Measurements from ENCODE around the gene TNFRSF11A.

The TNFRSF11A gene

DNA sequence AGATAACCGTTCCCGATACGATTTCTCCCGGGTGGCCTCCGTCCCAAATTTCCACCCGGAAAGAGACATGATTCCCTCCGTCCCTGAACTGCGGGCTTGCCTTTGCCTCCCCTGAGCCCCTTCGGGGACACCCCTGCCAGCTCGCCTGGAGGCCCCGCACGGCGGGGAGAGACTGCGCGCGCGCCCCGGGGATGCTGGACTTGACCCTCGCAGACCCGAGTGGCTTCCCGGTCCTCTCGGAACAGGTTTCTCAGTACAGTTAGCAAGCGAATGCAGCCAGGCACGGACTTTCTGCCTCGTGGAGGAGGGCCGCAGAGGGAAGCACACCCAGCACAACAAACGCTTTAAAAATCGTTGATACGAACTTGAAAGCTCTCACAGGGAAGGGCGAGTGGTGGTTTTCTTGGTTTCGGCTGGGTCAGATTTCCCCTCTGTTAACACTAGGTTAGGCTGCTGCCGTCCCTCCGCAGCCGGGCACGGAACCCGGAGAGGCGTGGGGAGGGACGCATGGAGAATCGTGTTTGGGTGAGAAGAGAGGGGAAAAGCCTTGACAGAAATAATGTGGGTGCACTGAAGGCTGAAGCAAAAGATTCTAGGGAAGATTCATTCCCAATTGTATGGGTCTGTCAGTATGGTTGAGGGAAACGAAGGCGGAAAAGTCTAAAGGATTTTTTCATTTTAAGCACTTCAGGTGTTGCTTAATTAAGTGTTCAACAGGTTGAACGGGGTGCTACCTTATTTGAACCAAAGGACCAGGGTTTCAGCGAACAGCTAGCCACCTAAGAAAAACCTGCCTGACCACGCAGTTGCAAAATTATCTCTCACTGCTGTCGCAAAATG, 916 bp downstream of the TNFRSF11A start:
- no peak for DNase-seq (ENCODE audit: low read depth)

DNA sequence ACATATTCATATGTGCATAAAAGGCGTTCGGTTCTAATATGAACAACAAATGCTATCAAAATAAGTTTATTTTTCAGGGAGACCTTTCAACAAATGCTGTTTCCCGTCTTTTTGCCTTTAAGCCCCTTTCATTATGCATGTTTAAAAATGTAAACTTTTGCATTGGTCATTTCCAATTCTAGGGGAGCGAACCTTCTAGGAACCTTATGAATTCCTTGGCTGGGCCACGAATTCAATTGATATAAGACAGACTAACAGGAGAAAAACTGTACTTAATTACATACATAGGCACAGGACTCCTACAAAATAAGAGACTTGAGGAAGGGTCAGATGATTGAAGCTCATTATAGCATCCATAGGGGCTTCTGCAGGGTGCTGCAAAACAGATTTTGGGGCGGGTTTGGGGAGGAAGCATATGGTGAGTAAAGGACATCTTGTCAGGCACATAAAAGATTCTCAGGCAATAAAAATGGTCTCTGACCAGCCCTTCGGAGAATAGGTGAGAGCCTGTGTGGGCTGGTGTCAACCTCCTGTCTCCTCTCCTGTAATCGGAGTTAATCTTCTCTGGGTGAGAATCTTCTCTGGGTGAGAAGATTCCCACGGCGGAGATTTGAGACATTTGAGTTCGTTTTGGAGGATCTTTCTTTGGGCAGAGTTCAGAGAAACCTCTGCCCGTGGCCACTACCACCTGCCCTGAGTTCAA, 1.7 kb downstream of the TNFRSF11A start:
- no peak for DNase-seq (ENCODE audit: low read depth)

DNA sequence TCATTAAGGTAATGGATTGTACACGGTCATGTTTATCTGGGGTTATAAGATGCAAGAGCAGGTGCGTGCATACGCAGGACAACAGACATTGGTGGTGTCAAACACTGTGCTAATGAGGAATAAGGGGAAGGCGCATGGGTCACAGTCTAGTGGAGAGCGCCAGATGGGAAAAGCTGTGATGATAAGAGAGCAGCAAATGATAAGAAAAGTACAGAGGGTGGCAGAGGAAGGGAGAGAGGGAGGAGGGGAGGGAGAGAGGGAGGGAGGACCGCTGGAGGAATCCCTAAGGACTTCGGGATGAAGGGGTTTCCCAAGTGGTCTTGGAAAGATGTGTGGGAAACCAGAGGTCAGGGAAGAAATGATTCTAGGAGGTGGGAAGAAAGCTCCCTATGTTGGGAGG, 2.9 kb downstream of the TNFRSF11A start:
- DNase-seq (ENCODE audit: low read depth): no peak

DNA sequence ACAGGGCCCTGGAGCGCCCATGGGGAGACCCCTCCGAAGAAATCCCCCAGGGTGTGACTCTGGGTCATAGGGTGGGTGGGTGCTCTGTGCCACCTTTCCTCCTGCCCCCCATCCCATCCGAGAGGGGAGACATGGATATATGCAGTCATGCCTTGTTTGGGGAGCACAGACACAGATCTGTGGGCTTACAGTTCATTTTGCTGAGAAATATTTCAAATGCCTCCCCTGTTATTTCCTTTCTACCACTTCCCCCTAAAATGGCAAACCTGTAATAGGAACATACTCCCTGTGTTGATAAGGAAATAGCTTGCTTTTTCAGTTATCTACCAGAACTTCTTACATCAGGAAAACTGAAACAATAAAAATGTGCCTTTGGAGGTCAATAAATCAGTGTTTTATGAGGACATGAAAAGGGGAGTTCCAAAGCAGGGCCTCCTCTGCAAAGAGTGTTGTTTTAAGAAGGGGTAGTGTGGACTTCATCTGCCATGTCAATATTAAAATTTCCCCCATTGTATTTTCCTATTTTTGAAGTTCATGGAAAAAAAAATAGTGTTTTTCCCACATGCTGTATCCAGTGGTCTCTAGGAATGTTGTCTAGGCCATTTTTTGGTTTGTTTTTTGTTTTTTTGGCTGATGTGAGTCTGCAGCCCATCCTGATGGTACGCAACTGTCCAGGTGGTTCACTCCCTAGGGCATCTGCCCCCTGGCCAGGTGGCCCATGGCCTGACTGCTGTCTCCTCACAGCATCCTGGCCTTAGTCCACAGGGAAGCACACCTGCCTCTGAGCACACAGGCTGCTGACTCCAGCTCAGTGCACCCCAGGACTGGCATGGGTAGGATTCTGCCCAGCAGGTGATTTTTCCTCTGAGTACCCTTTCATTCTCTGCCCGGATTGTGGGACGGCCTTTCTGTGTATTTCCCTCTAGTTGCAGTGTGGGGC, 3.7 kb downstream of the TNFRSF11A start:
- no peak for DNase-seq (ENCODE audit: low read depth)

DNA sequence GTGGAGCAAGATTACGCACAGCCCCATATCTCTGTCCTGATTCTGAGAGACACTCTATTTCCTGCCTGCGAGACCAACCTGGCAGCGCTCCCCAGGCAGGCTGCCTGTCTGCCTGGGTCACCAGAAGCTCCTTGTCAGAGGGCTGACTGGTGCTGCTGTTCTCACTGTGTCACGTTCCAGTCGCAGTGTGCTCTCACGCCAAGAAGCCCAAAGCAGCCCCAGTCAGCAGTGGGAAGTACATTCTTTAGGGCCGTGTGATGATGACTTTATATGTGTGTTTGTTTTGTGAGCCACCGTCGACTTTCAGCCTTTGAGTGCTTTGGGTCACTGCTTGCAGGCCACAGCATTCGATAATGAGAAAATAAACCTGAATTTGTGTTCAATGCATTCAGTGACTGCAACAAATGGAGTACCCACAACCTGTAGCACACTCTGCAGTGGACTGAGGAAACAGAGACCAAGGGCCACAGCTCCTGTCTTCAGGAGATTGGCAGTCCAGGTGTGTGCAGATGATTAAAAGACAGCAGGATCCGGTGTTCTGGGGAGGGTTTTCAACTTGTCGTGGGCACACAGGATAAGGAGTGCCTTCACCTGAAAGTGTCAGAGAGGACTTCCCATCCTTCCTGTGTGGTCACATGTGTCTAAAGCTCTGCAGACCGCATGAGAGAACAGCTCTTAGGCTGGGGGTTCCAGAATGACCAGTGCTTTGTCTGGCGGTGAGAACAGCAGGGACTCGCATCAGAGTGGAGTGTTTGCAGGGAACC, 4.8 kb downstream of the TNFRSF11A start:
- DNase-seq (ENCODE audit: low read depth): no peak

DNA sequence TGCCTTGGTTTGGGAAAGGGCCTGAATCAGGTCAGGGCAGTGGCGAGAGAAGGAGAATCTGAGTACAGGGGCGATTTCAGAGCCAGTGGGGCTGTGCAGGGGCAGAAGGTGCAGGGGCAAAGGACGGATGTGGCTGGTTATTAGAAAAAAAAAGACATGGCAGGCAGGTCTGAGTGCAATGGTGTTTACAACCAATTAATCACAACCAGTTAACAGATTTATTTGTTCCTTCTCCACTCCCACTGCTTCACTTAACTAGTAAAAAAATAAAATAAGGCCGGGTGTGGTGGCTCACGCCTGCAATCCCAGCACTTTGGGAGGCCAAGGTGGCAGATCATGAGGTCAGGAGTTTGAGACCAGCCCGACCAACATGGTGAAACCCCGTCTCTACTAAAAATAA, 5.5 kb downstream of the TNFRSF11A start:
- no peak for DNase-seq (ENCODE audit: low read depth)

DNA sequence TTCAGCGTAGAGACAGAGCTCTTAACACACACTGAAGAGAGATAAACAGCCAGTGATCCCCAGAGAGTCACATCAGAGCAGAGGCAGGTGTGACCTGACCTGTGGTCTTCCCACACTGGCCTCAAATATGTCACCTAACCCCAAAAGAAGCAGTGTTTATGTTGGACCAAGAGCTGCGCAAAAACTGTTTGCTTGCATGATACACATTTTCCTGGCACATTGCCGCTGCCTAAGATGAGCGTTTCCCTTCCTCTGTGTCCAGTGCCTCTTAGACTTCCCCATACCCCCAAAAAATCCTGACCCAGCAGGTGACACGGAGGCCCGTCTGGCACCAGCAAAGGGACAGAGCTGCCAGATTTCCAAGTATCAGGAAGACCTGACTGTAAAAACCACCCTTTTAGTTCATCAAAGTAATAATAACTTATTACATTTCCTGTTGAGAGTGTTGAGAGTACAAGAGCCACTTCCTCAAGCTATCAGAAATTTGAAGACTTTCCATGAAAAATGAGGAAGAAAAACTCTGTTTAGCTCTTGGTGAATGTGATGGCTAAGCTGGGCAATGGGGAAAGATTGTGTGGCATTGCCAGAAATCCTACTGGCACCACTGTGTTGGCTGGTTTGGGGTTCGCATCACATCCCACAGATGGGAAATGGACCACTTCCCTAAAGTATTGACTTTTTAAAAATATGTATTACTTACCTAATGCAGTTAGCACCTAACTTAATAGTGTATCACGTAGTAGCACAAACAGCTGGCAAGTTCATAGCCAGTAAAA, 6.7 kb downstream of the TNFRSF11A start:
- no peak for DNase-seq (ENCODE audit: low read depth)

DNA sequence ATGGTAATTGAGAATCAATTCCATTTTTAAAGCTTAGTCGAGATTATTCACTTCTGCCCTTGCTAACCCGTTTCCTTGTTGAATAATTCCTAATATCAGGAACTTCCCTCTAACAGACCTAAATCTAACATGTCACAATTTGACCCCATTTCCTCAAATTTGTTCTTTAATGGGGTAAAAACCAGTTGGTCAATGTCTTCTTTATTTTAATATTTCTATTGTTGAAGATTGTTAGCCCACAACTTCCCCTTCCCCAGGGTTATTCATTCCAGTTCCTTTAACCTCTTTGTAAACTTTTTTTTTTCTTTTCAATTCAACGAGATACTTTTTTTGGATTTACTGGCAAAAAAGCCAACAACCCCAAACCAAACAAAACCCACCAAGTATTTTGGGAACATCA, 7.3 kb downstream of the TNFRSF11A start:
- no peak for DNase-seq (ENCODE audit: low read depth)

DNA sequence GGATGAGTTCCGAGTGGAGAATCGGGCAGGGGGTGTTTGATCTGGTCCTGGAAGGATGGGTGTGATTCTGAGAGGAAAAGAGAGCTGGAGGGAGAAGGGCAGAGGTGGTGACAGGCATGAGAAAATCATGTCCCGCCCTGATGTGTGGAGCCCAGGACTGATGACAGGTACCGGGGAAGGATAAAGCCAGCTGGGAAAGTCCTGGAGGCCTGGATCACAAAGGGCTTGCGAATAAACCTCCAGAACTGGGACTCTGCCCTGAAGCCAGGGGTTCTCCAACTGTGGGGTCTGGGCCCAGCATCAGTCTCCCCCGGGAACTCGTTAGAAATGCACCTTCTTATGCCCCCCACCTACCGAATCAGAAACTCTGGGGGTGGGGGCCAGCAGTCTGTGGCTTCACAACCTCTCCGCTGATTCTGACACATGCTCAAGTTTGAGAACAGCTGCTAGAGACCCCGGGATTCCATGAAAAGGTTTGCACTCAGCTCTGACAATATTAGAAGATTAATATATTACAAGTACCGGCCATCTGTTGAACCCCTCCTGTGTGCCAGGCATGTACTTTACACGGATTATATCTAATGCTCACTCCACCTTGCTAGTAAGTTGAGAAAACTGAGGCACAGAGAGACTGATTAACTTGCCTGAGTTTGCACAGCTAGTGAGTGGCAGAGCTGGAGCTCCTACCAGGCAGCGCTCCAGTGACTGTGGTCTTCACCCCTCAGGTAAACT, 8.0 kb downstream of the TNFRSF11A start:
- no peak for DNase-seq (ENCODE audit: low read depth)

DNA sequence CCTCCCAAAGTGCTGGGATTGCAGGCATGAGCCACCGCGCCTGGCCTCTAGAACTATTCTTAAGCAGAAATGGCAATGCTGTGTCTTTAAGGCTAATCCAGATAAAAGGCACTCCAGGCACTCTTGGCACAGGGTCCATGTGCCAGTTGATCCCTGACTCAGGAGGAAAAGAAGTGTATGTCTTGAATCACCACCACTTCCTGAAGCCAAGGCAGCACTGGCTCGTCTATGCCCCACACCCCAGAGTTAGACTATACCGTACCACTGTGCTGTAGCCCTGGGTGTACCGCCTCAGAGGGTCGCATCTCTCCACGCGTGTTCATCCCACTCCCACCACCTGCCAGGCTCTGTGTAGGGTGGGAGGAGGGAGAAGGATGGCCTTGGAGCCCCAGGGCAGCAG, 9.0 kb downstream of the TNFRSF11A start:
- DNase-seq (ENCODE audit: low read depth): no peak

DNA sequence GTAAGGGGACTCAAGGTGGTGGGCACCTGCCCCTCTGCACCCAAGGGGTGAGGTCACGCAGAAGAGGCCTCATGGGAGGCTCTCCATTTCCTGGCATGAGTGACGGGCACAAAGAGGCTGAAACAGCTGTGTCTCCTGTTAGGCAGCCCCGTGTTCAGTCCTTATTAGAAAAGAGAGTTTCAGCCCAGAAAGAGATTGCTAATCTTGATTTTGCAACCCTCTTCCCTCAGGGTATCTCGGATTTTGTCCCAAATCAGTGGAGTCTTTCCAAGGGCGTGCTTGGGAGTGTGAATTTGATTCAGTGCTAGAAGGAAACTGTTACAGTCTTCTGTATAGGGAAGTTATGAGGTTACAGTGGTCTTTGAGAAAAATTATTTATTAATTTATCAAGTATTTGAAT, 10.4 kb downstream of the TNFRSF11A start:
- DNase-seq (ENCODE audit: low read depth): no peak

DNA sequence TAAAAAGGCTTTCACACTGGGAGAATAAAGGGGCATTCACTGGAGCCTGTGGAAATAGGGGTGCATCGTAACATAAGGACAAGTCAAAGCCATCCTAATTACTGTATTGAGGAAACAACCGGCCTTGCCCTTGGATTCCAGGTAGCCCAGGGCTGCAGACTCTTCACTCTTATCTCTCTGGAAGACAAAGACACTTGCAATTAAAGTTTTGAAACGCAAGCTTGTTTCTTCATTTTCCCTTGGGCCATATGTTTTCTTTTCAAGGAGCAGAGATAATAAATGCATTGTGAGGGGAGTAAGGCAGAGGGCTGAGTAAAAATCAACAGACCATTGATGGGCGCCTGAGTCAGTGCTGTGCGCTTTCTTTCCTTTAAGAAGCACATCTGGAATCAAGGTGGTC, 11.5 kb downstream of the TNFRSF11A start:
- no peak for DNase-seq (ENCODE audit: low read depth)

DNA sequence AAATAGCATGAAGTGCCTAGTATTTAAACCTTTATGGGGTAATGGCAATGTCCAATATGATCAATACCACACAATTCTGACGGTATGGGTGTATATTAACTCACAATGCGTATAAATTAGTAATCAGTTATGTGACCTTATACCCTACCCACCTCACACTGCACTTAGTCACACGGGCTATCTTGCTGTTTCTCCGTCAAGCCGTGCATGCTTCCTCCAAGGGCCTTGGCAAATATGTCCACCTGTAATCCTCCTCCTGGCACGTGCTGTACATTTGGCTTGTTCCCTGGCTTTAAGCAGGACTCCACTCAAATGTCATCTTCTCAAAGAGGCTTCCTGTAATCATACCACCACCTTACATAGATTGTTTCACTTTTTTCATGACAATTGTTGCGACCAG, 12.2 kb downstream of the TNFRSF11A start:
- DNase-seq (ENCODE audit: low read depth): no peak

DNA sequence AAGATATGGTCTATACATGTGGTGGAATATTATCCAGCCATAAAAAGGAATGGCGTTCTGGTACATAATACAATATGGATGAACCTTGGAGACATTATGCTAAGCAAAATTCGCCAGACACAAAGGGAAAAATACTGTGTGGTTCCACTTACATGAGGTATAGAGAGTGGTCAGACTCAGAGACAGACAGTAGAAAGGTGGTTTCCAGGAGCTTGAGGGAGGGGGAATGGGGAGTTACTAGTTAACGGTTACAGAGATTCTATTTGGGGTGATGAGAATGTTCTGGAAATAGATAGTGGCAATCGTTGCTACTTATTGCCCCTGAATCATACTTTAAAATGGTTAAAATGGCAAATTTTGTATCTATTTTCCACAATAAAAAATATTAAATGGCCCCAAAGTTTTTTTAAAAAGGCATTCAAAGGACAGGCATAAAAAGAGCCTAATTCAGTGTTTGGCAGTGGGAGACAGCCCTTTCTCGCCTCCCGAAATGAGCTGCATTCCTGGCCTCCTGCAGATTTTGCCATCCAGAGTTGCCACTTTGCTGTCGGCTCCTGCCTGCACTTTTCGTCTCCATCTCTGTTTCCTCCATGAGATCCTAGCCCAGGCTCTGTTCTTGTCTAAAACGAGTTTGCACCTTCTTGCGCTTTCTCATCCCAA, 13.5 kb downstream of the TNFRSF11A start:
- no peak for DNase-seq (ENCODE audit: low read depth)

DNA sequence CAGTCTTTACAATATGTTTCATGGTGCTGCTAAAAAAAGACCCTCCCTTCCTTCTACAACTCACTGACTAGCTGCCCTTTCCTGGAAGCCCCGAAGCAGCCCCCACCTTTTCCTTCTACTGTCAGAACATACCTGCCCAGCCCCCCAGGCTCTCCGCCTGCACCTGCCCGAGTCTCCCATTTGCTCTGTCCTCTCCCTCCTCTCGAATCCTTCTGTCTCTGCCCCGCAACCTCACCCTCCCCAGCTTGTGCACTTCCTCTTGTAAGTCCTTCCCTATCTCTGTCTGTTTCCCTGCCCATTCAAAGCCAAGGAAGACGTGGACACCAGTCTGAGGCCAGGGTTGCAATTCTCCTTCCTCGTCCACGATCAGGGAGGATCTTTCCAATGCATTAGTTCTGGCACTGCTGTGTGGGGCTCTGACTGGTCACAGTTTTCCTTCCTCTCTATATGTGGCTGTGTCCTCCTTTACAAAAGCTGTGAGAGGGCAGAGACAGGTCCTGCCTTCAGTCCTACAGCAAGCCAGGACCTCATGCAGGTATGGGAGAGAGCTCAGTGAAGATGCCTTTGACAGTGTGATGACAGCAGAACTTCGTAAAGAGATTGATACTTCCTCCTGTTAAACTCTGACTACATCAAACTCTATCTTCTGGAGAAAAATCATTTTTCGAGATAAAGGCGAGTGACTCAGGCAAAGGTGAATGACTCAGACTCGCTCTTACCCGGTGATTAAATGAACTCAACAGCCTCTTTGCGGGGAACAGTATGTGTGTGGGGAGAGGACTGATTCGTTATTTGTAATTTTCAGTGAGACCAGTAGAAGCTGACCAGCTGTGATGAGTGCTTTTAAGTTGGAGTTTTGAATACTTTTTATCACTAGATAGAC, 14.2 kb downstream of the TNFRSF11A start:
- peak; percentile 65 for DNase-seq (ENCODE audit: low read depth)

DNA sequence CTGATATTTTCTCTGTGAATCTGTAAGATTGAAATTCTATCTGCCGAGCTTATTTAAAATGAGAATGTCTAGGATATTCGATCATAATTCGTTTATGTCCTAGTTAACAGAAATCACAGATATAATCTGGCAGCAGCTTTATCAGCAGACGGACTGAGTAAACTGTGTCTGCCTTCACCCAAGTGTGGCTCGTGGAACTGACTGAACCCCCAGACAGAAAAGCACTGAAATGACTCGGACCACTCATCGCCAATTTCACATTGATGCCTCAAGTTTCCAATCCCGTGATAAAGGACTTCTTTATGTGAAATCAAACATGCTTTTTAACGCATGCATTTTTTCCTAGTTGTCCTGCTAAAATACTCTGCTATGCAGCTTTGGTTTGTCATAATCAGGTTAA, 15.9 kb downstream of the TNFRSF11A start:
- DNase-seq (ENCODE audit: low read depth): no peak

DNA sequence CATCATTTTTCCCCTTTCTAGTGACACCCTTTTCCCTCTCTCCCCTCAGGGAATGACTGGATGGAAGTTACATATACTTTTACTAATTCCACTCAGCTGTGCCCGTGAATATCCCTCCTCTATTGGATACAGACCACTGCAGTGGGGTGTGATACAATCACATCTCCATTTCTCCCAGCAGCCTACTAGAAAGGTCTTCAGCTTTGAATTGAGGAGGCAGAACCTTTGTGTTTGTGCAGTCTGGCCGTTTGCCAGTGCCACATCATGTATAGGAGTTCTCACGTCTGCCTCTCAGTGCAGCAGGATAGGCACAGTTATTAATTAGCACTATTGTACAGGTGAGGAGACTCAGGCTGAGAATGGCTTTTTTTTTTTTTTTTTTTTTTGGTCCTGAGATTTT, 16.4 kb downstream of the TNFRSF11A start:
- no peak for DNase-seq (ENCODE audit: low read depth)

DNA sequence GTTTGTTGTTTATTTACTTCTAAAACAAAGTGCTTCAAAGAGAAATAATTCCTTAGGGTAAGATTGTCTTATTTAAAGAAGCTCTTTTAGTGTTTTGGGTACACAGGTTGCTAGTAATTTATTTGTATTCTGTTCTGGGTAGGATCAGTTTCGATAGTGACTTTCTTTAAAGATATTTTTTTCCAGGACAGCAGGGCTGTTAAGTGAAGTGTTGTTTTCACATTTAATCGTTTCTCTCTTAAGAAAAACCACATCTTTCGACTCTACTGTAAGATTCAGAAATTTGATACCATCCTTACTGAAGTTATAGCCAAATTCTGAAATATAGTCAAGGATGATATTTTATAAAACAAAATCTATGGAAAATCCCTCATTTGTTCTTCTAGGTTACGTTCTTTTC, 17.8 kb downstream of the TNFRSF11A start:
- DNase-seq (ENCODE audit: low read depth): no peak

DNA sequence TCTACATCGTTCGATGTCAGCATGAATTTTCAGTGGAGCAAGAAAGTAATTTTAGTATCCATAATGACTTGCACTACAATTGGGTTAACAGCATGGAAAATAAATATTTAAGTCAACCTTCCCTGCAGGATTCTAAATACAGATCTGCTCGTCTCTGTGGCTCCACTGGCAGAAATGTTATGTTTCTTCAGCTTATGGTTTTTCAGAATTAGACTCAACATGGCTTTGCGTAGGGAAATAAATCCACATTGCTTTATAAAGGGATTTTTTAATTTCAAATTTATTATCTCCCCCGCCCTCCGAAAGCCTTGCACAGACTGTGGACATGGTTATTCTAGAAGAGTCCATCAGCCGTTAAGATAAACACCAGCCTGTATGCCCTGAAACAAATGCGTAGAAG, 18.2 kb downstream of the TNFRSF11A start:
- DNase-seq (ENCODE audit: low read depth): no peak

Data from HS-5 (cell line).